Activated T-cell treated with anti-CD3 and anti-CD28 coated beads for 48 hours (primary cell): Measurements from ENCODE around the gene DNAJB5.
A peak's percentile ranks its signal among the peaks of the same experiment; 100 is the strongest.

Experiments used
- DNase-seq: peaks from one replicate; pipeline ENCODE4 v3.0.0-alpha.2; 2020; ENCODE audit warnings: low read depth

The DNAJB5 gene

GRCh38 chr9:34984049-34984448 is 5.5 kb upstream of the DNAJB5 start:
- no peak for DNase-seq

DNA sequence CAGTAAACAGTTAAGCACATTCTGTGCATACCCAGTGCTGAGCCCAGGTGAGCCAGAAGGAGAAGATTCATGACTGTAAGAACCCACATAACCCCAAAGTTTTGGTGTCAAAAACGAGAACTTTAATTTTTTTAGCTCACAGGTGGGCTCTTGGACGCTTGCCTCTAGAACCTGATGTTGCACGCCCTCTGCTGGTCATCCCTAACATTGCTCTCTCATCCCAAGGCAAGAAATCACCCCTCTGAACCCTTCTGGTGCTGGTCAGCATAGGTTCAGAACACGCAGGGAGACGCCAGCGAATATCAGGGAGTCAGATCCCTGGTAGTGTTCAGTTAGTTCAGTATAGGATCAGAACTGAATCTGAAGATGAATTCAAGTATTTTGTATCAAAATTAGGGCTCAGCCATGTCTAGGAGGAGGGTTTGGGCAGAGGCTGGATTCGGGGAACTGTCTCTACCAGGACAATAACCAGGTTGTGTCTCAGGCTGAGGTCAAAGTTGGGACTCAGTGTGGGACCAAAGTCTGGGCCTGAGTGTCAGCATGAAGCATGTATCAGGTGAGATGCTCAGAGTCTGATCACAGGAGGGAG is 4.1 kb upstream of the DNAJB5 start:
- peak; percentile 60 for DNase-seq

DNA sequence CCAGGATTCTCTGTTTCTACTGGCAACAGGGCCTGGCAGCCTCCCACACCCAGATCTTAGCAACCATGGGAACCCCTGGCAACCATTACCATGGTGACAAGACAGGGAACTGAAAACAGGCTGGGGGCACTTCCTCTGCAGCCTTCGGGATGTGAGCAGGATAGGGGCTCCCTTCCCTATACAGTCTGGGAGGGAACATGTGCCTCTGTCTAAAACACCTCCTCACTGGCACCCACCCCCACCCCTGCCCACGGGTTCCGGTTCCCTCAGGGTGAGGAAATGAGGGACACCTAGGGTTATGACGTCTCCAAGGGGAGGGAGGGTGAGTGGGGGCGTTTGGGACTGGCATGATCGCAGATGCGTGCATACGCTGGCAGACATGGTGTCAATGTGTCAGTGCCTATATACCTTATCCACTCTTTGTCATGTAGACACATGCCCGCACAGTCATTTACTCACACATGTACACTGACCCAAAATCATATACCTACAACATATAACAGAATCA is 3.0 kb upstream of the DNAJB5 start:
- no peak for DNase-seq

DNA sequence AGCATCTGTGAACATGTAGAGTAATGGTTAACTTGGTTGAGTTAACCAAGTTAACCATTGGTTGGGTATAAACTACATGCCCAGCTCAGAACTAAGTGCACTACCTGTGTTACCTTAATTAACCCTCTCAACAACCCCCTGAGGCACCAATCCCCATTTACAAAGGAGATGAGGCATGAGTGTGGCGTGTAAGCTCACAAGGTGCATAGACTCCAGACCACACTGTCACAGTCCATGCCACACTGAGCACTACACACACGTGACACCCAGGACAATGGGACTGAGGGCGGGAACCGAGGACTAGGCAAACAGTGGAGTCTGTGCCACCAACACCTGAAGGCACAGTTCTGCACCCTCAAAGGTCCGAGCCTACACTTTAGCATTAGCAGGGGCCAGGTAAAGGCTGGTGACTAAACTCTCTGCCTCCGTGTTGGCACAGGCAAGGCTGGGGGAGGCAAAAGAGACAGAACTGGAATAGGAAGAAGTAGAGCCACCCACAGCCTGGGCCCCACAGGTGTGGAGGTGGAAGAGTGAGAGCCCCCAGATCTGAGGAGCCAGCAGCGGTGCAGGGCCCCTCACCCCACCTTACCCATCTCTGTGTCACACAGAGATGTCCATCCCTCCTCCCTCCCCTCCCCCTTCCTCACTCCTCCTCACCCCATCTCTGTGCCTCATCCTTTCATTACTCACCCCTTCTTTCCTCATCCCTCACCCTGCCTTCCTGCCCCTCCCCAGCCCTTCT is 2.2 kb upstream of the DNAJB5 start:
- no peak for DNase-seq

DNA sequence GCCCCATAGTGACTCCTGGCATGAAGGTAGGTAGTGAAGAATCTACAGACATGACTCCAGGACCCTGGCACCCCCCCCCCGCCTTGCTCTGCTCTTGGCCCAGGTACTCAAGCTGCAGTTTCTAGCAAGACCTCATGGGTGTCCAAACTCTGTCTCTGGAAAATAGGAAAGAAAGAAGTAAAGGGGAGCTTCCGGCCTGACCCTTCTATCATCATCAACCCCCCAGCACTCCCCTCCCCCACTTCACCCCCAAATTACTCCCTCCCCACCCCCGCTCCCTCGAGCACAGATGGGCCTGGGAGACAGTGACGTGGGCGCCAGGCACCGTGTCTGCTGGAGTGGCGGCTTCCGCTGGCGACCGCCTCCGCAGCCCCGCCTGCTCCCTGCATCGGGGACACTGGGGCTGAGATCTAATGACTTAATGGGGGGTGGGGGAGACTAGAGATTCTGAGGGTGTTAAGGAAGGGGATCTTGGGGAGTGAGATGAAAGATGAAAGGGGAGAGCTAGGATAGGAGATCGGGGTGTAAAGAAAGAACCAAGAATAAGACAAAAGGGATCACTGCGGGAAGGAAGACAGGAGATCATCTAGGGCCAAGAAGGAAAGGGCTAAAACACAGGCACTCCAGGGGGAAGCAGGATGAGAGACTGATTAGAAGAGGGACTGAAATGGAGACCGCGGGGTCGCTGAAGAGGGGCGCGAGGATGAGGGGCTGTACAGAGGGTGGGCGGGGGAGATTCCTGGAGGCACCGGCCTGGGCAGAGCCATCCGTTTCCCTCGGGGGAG is 1.1 kb upstream of the DNAJB5 start:
- no peak for DNase-seq

- DNase-seq, result no peak
These were observed 546 bp downstream of the DNAJB5 start for GRCh38 chr9:34989946-34990635.

DNA sequence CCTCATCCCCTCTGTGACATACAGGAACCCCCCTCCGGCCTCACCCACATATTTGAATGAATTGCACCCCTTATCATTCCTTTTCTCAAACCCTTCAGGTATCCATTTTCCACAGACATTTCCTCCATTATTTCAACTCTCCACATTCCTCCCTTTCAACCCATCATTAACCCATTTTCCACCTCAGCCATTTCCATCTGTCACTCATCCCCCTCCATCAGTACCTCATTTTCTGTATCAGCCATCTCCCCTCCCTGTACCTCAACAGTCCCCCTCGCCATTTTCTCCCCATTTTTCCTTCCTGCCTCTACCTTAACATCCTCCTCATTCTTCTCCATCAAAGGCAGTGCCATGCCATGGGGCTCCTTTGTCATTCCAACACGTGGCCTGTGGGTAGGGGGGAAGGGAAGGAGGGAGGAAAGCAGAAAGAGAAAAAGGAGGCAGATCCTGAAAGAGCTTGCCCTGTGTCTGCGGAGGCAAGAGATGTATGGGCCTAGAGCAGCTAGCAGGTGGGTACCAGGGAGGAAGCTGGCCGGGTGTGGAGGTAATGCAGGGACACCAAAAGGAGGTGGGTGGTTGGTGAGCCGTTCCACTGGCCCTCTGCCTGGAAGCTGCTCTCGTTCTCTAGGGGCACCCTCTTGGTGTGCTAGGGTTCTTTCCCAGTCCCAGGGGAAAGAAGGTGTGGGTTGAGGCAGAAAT is 1.5 kb downstream of the DNAJB5 start:
- DNase-seq, result no peak

DNA sequence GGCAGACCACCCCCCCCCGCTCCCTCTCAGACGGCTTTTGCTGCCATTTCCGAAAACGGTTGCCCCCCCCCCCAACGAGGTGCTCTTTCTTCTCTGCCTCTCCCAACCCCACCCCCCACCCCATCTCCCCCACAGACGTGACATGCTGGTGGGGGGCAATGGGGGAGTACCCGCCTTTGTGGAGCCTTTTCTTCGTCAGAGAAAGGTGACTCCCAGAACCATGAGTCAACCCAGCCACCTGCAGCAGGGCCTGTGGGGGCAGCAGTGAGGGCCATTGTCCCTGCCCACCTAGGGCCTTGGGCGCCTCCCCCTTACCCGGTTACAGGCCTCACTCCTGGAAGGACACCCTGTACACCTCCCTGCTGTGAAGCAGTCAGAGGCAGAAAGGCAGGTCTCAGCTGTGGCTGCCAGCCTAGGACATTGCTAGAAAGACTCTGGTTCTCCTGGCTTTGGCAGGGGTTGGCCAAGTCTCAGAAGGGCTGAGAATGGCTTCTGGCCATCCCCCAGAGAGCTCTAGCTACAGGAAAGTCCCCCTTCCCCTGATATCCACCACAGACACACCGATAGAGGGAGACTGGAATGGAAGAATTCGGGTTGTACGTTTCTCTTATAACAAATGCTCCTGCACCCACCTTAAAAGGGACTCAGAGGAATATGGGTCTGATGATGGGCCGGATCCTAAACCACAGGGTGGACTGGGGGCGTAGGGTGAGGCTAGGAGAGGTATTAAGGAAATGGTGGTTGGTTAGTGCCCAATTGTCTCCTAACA is 2.2 kb downstream of the DNAJB5 start:
- no peak for DNase-seq

GRCh38 chr9:34992376-34992951 is 2.9 kb downstream of the DNAJB5 start:
- peak; percentile 47 for DNase-seq

- DNase-seq, result no peak
These were observed 4.1 kb downstream of the DNAJB5 start for GRCh38 chr9:34993502-34994259.

DNA sequence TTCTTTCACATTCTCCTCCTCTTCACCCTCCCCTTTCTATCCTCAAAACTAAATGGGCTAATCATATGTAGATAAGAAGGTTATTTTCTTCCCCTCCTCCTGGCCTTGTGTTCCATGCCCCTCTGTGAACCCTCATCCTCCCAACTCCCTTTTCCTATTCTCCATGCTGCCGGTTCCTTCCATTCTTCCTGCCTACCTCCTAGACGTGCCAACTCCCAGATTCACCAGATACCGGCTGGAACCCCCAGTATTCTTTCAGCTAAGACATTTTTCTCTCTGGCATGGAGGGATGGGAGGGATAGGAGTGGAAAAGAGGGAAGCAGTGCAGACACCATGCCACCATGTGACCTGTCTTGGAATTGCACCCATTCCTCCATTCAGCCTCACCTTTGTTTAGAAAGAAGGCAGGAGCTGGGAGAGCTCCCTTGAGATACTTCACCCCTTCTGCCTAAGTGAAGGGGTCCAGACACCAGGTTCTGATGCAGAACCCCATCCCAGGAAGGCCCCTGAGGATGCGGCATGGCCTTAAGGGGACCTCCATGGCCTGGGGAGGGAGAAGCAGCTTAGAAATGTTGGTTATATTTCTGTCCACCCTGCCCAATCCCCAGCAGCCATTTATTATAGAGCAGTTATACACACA is 4.8 kb downstream of the DNAJB5 start:
- no peak for DNase-seq

- DNase-seq, result no peak
These were observed 5.5 kb downstream of the DNAJB5 start for GRCh38 chr9:34994900-34995669.

GRCh38 chr9:34995670-34996060 is 6.1 kb downstream of the DNAJB5 start:
- no peak for DNase-seq

GRCh38 chr9:34996181-34996904 is 6.8 kb downstream of the DNAJB5 start:
- no peak for DNase-seq

DNA sequence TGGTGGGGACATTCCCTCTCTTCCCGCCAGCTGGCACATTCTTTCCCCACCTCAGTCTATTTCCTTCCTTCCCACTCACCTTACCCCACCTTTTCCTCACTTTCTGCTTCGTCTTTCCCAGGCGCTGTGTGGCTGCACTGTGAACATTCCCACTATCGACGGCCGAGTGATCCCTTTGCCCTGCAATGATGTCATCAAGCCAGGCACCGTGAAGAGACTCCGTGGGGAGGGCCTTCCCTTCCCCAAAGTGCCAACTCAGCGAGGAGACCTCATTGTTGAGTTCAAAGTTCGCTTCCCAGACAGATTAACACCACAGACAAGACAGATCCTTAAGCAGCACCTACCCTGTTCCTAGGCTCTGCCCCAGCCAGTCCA is 7.3 kb downstream of the DNAJB5 start:
- no peak for DNase-seq

GRCh38 chr9:34997379-34997781 is 7.8 kb downstream of the DNAJB5 start:
- no peak for DNase-seq

DNA sequence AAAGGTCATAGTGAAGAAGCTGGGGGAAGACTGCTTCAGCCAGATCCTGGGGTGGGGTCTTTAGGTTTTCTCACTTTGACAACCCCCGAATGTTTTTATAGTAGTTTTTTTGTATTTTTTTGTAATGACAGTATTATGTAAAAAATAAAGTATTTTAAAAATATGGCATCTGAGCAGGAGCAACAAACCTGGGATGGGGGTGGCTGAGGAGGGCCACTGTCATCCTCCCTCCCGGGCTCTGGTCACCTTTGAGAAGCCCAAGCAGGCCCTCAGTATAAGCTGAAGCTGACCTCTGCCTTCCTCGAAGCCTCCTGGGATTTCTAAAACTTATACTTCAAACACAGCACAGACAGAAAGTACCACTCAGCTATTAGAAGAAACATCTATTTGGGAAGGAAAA is 8.7 kb downstream of the DNAJB5 start:
- DNase-seq, result no peak

DNA sequence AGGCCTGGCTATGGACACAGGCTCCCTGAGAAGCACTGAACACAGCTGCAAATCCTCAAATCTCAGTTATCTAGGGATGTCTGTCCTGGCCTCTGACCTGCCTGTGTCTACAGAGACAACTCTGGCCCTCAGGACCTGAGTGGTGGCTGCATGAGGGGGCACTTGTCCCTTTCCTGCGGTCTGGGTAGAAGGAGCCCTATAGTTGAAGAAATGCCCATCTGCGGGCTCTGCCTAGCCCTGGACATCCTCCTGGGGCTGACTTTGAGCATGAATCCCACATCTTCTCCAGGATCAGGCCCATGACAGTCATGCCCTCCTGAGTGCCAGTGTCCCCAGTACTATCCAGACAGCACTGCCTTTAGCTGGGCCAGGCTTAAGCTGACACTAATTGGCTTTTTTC is 10.0 kb downstream of the DNAJB5 start:
- no peak for DNase-seq
